ENCODE measurements around the gene SLC25A13.

GRCh38 chr7:96312502-96312901 lies 9.4 kb downstream of the SLC25A13 start:
- no peak for TF ChIP-seq DLX4 (CRISPR knock-in tag; IDR thresholded peaks at IDR 0.05)
- TF ChIP-seq CTCF (IDR thresholded peaks at IDR 0.05 in 2 of 3, conservative IDR thresholded peaks at IDR 0.05 in 1 of 3; ENCODE audit: insufficient read depth in 2 of 3, low read depth in 1 of 3, low read length in 3 of 3), result no peak

Measured in K562 (cell line).